ENCODE results near the gene MAML3. TPM values are rescaled to one million over a fixed set of nuclear protein-coding genes. Genes with fewer than 3 reads are reported as not detected.

The MAML3 gene
- total RNA-seq, 1 donor from 2014 or later: 24.8 TPM

DNA sequence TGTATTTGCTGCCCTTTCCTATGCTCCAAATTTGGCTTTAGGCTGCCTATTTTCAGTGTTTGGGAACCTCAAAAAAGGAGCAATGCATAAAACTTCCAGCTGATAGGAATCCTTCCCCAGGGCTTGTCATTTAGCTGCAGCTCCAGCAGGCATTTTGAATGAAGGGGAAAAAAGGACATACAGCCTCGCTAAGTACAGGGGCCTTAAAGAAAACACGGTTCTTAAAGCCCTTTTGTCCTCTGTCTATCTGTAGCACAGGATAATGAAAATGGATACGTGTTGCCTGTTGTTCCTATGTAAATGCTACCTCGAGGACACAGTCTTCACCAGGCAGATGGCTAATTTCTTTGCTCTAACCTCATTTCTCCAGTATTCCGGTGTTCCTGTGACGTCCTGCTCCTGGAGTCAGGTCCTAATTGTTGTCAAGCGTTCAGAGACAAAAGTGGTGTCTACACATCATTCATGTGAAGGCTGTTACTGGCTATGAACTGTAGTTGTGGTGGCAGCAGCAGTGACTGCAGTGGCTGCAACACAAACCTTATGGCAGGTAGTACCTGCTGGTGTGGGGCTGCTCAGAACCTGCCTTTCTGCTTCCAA is 371.0 kb downstream of the MAML3 start:
- H3K27ac Mint-ChIP-seq: peak overlapping the region; percentile 28
- H3K36me3 Mint-ChIP-seq: no peaks in the 10 kb centered on the region
- H3K4me3 Mint-ChIP-seq: no peak overlapping the region
- no peaks in the 10 kb centered on the region for H3K27me3 Mint-ChIP-seq (ENCODE audit: low read depth)
- H3K9me3 Mint-ChIP-seq: no peaks in the 10 kb centered on the region
- TF ChIP-seq, protein P1, sequence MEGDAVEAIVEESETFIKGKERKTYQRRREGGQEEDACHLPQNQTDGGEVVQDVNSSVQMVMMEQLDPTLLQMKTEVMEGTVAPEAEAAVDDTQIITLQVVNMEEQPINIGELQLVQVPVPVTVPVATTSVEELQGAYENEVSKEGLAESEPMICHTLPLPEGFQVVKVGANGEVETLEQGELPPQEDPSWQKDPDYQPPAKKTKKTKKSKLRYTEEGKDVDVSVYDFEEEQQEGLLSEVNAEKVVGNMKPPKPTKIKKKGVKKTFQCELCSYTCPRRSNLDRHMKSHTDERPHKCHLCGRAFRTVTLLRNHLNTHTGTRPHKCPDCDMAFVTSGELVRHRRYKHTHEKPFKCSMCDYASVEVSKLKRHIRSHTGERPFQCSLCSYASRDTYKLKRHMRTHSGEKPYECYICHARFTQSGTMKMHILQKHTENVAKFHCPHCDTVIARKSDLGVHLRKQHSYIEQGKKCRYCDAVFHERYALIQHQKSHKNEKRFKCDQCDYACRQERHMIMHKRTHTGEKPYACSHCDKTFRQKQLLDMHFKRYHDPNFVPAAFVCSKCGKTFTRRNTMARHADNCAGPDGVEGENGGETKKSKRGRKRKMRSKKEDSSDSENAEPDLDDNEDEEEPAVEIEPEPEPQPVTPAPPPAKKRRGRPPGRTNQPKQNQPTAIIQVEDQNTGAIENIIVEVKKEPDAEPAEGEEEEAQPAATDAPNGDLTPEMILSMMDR (IDR thresholded peaks at IDR 0.05; ENCODE audit: unreplicated experiment): no peak
- peaks cover 29% of the 10 kb centered on the region for H3K4me1 Mint-ChIP-seq
- no peak for DNase-seq (ENCODE audit: low spot score in 2 of 2, unreplicated experiment in 2 of 2)

DNA sequence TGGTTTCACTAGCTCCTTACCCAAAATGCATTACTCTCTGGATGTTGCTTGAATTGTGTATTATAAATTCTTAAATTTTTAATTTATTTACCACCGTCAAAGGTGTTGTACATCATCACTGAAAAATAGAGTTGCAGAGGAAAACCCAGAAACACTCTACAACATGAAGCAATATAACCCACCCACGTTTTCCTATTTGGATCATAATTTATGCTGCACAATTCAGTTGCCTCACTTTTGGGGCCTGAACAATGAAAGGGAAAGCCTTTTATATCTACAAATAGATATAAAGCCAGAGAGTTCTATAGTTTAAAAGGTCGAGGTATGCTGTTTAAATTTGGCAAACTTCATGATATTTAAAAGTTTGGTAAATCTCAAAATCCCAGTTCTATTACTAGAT is 372.9 kb downstream of the MAML3 start:
- H3K36me3 Mint-ChIP-seq: no peaks in the 10 kb centered on the region
- no peaks in the 10 kb centered on the region for H3K27me3 Mint-ChIP-seq (ENCODE audit: low read depth)
- H3K4me1 Mint-ChIP-seq: peaks cover 26% of the 10 kb centered on the region
- no peaks in the 10 kb centered on the region for H3K9me3 Mint-ChIP-seq
- DNase-seq (ENCODE audit: low spot score in 2 of 2, unreplicated experiment in 2 of 2): no peak
- H3K27ac Mint-ChIP-seq: no peak overlapping the region
- H3K4me3 Mint-ChIP-seq: no peak overlapping the region
- TF ChIP-seq, protein P1 (IDR thresholded peaks at IDR 0.05; ENCODE audit: unreplicated experiment): no peak

DNA sequence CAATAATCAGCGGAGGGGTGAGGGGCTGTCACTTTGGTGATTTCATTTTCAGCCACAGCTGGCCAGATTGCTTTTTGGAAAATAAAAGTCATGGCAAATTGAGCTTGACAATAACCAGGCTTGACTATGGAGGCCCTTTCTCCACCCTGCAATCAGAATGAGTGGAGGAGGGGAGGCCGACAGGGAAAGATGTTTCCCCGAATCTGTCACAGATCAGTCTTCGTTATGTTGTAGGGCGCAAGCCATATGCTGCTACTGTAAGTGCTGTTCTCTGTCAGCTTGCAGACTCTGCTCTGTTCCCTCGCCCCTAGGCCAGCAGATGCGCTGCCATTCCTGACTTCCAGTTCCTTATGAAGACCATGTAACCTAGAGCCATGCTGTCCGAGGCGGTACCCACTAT is 374.3 kb downstream of the MAML3 start:
- Mint-ChIP-seq H3K36me3 (no peaks in the 10 kb centered on the region), H3K9me3 (no peaks in the 10 kb centered on the region), H3K27me3 (ENCODE audit: low read depth) (no peaks in the 10 kb centered on the region), H3K4me3 (no peak overlapping the region), H3K4me1 (peaks cover 39% of the 10 kb centered on the region), H3K27ac (no peak overlapping the region)
- DNase-seq (ENCODE audit: low spot score in 2 of 2, unreplicated experiment in 2 of 2): no peak
- TF ChIP-seq, protein P1 (IDR thresholded peaks at IDR 0.05; ENCODE audit: unreplicated experiment): no peak

DNA sequence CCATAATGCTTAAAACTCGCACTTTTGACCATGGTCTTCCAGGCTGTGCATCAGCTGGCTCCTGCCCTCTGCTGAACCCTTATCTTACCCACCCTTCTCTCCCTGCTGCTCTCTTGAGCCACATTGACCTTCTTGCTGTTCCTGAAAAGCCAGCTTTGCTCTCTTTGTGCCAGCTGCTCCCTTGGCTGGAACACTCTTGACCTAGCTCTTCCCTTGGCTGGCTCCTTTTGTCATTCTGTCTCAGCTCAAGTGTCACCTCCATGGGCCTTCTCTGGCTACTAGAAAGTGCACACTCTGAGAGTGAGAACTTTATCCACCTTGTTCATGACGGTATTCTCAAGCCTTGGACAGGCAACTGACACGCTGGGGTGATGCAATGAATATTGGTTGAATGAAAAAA is 376.2 kb downstream of the MAML3 start:
- Mint-ChIP-seq H3K4me3 (no peak overlapping the region), H3K27me3 (ENCODE audit: low read depth) (no peaks in the 10 kb centered on the region), H3K4me1 (peaks cover 30% of the 10 kb centered on the region), H3K27ac (no peak overlapping the region), H3K36me3 (no peaks in the 10 kb centered on the region), H3K9me3 (no peaks in the 10 kb centered on the region)
- no peak for DNase-seq (ENCODE audit: low spot score in 2 of 2, unreplicated experiment in 2 of 2)
- TF ChIP-seq, protein P1 (IDR thresholded peaks at IDR 0.05; ENCODE audit: unreplicated experiment): no peak

DNA sequence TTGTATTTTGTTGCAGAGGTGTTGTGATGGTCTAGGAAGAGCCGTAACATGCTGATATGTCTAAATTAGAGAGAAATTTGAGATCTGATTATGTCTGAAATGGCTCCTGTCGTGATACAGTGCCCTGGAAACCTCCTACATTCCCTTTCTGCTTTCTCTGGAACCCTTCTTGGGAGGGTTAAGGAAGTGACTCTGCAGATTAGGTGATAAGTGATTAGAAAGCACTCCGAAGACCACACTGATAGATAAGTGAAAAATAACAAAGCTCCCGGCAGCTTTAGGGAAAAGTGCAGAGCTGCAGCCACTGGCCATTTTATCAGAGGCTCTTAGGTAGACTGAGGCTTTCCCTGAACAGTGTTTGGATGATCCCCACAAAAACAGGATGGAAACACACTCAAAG is 377.7 kb downstream of the MAML3 start:
- H3K27ac Mint-ChIP-seq: no peak overlapping the region

More for the DNA sequence above, 377.7 kb downstream of the MAML3 start:
- TF ChIP-seq, protein P1 (IDR thresholded peaks at IDR 0.05; ENCODE audit: unreplicated experiment): no peak
- no peaks in the 10 kb centered on the region for H3K36me3 Mint-ChIP-seq
- no peaks in the 10 kb centered on the region for H3K27me3 Mint-ChIP-seq (ENCODE audit: low read depth)
- no peaks in the 10 kb centered on the region for H3K9me3 Mint-ChIP-seq
- no peak for DNase-seq (ENCODE audit: low spot score in 2 of 2, unreplicated experiment in 2 of 2)
- H3K4me1 Mint-ChIP-seq: peaks cover 30% of the 10 kb centered on the region
- H3K4me3 Mint-ChIP-seq: no peak overlapping the region

All from mesothelial cell of epicardium (in vitro differentiated cells).